HepG2 (cell line): ENCODE results near the gene POLR2F. TPM values are rescaled to one million over a fixed set of nuclear protein-coding genes. Genes with fewer than 3 reads are reported as not detected.

Experiments
- ATAC-seq: fragments of 200-7000 bp; cut with Tn5 transposase; 3 replicates; pipeline ENCODE4 v1.9.1; 2020; ENCODE audit warnings: mild to moderate bottlenecking, moderate library complexity
- BruUV-seq: library from RNA; stranded (reverse); fragments of 400-500 nt; replicated peaks from 2 replicates; lab custom pipeline; 2021; lab: Mats Ljungman, UMichigan
- CTCF ChIA-PET: fragments of 300-600 bp; formaldehyde crosslinking; extraction: SDS; loops from one replicate; lab custom pipeline; 2021; ENCODE audit warnings: low total read pairs, inconsistent platforms, low intra/inter-chr PET ratio; lab: Yijun Ruan, JAX
- POLR2A ChIA-PET: fragments of 350-600 bp; sonication (Branson Sonifier 250); formaldehyde crosslinking; loops from one replicate; lab custom pipeline; 2020; ENCODE audit warnings: antibody characterized with exemption, inconsistent platforms; lab: Yijun Ruan, JAX
- DNase-seq: peaks from one replicate; pipeline ENCODE4 v3.0.0-alpha.2; 2015; ENCODE audit warnings: low spot score
- FAIRE-seq: peaks from 3 replicates; lab custom pipeline; 2011; peaks lifted over from hg19 to GRCh38; lab: Jason Lieb, UNC
- H2AFZ ChIP-seq: one replicate; pipeline ENCODE4 v1.6.1; 2011; ENCODE audit warnings: low read length, inconsistent platforms
- H3K27ac ChIP-seq: fragments of 300-600 bp; 3 replicates; pipeline ENCODE4 v1.8.0; 2011; ENCODE audit warnings: mixed run types, mild to moderate bottlenecking, mixed read lengths, low read length, inconsistent platforms; ENCODE audit not compliant: insufficient read depth; ENCODE audit errors: extremely low read length
- H3K27me3 ChIP-seq, 2 experiments: fragments of 200-600 bp in 1 of 2; 2 replicates in 1 of 2; 3 replicates in 1 of 2; pipeline versions ENCODE4 v1.6.0 to v1.8.0; 2011; ENCODE audit warnings: low read length in 2 of 2, mild to moderate bottlenecking in 2 of 2, moderate library complexity in 2 of 2, inconsistent platforms in 1 of 2; ENCODE audit not compliant: insufficient read depth in 2 of 2, control insufficient read depth in 1 of 2
- H3K36me3 ChIP-seq, 2 experiments: fragments of 200-600 bp in 1 of 2; replicated peaks in 1 of 2; 2 replicates in 1 of 2; 3 replicates in 1 of 2; pipeline versions ENCODE4 v1.5.1 to v1.8.0; 2011; ENCODE audit warnings: low read length in 2 of 2, inconsistent platforms in 1 of 2; ENCODE audit not compliant: insufficient read depth in 2 of 2, control insufficient read depth in 1 of 2
- H3K4me1 ChIP-seq: 2 replicates; pipeline ENCODE4 v1.5.1; 2012; ENCODE audit warnings: low read length, inconsistent platforms; ENCODE audit not compliant: insufficient read depth
- H3K4me2 ChIP-seq: 2 replicates; pipeline ENCODE4 v1.6.0; 2011; ENCODE audit warnings: low read depth, low read length, inconsistent platforms
- H3K4me3 ChIP-seq, 3 experiments: fragments of 200-600 bp in 1 of 3; sonication (generic), shearing (Covaris generic) in 1 of 3; replicated peaks in 1 of 3; 2 replicates each; pipeline ENCODE4 v1.5.1; 2011 to 2016; ENCODE audit warnings: low read length in 3 of 3, inconsistent platforms in 2 of 3, low read depth in 2 of 3, mild to moderate bottlenecking in 2 of 3, control low read depth in 1 of 3, mixed read lengths in 1 of 3; ENCODE audit not compliant: insufficient read depth in 1 of 3
- H3K79me2 ChIP-seq: one replicate; pipeline ENCODE4 v1.6.1; 2011; ENCODE audit warnings: low read length, inconsistent platforms; ENCODE audit not compliant: insufficient read depth
- H3K9ac ChIP-seq: 2 replicates; pipeline ENCODE4 v1.6.0; 2011; ENCODE audit warnings: mild to moderate bottlenecking, low read depth, low read length, inconsistent platforms; ENCODE audit not compliant: insufficient read depth
- H3K9me3 ChIP-seq: 2 replicates; pipeline ENCODE4 v1.5.1; 2012; ENCODE audit warnings: mild to moderate bottlenecking, low read length
- H4K20me1 ChIP-seq: 2 replicates; pipeline ENCODE4 v1.6.0; 2011; ENCODE audit warnings: inconsistent platforms, mild to moderate bottlenecking, low read length, moderate library complexity; ENCODE audit not compliant: insufficient read depth
- CBX5 ChIP-seq: sonication (generic); formaldehyde crosslinking; IDR thresholded peaks from 2 replicates; pipeline ENCODE4 v1.4.0; 2020; ENCODE audit warnings: missing genetic modification reagents, borderline replicate concordance
- CSRNP2 ChIP-seq: sonication (generic); formaldehyde crosslinking; conservative IDR thresholded peaks from 2 replicates; pipeline ENCODE4 v1.8.0; 2022; ENCODE audit warnings: low read depth, missing genetic modification reagents
- GMEB1 ChIP-seq: sonication (generic); formaldehyde crosslinking; IDR thresholded peaks from 2 replicates; pipeline ENCODE4 v1.5.1; 2020; ENCODE audit warnings: missing genetic modification reagents, mild to moderate bottlenecking, borderline replicate concordance
- JUNB ChIP-seq: sonication (generic); formaldehyde crosslinking; IDR thresholded peaks from 2 replicates; pipeline ENCODE4 v1.8.0; 2022; ENCODE audit warnings: missing genetic modification reagents, mild to moderate bottlenecking, borderline replicate concordance
- MED13 ChIP-seq: sonication (generic); formaldehyde crosslinking; IDR thresholded peaks from 2 replicates; pipeline ENCODE4 v1.5.0; 2020; ENCODE audit warnings: missing genetic modification reagents
- NFE2 ChIP-seq: sonication (generic); formaldehyde crosslinking; IDR thresholded peaks from 2 replicates; pipeline ENCODE4 v1.4.0; 2020; ENCODE audit warnings: missing genetic modification reagents
- RCOR2 ChIP-seq: IDR thresholded peaks from 2 replicates; pipeline ENCODE4 v1.6.1; 2016; ENCODE audit warnings: missing biosample characterization, missing genetic modification reagents
- RFX3 ChIP-seq: IDR thresholded peaks from 2 replicates; pipeline ENCODE4 v1.6.1; 2016; ENCODE audit warnings: missing biosample characterization, missing genetic modification reagents
- ZFP41 ChIP-seq: sonication (generic); formaldehyde crosslinking; IDR thresholded peaks from 2 replicates; pipeline ENCODE4 v1.4.0; 2020; ENCODE audit warnings: mild to moderate bottlenecking, missing genetic modification reagents, borderline replicate concordance
- ZFP90 ChIP-seq: sonication (generic); formaldehyde crosslinking; IDR thresholded peaks from 2 replicates; pipeline ENCODE4 v1.8.0; 2022; ENCODE audit warnings: missing genetic modification reagents, mild to moderate bottlenecking, inconsistent platforms, borderline replicate concordance
- ZNF569 ChIP-seq: sonication (generic); formaldehyde crosslinking; IDR thresholded peaks from 2 replicates; pipeline ENCODE4 v1.5.0; 2020; ENCODE audit warnings: mild to moderate bottlenecking, missing genetic modification reagents, moderate library complexity, borderline replicate concordance
- ZNF737 ChIP-seq: sonication (generic); formaldehyde crosslinking; IDR thresholded peaks from 2 replicates; pipeline ENCODE4 v1.5.0; 2020; ENCODE audit warnings: missing genetic modification reagents, mild to moderate bottlenecking, borderline replicate concordance
- ZNF776 ChIP-seq: sonication (generic); formaldehyde crosslinking; IDR thresholded peaks from 2 replicates; pipeline ENCODE4 v1.4.0; 2020; ENCODE audit warnings: mild to moderate bottlenecking, missing genetic modification reagents
- WGBS: methylation state at CpG from one replicate; pipeline ENCODE4 v1.1.6; 2017; ENCODE audit warnings: low lambda C conversion rate; 5-methylcytosine and 5-hydroxymethylcytosine counted together
- in situ Hi-C: cut with HindIII; loops from 2 replicates; pipeline ENCODE4 v1.10.0; 2017; ENCODE audit warnings: low pct_unique_long_range_greater_than_20kb; ENCODE audit not compliant: extremely low pct_ligation_motif_present
- intact Hi-C: fragments of 100-400 bp; cut with micrococcal nuclease; formaldehyde crosslinking; loops from one replicate; pipeline ENCODE4 v1.10.0; 2022; ENCODE audit not compliant: unreplicated experiment
- polyA plus RNA-seq, 8 experiments: library from polyadenylated mRNA; depleted of rRNA in 3 of 8; stranded (reverse) in 7 of 8; unstranded in 1 of 8; fragments of >200 nt; fragmentation: Illumina TruSeq in 4 of 8; extraction: Trizol in 4 of 8; gene quantifications; 2 replicates each; pipeline versions ENCODE4 v1.2.1 to v1.2.3, GENCODE V29; 2011 to 2016; ENCODE audit warnings: low read depth in 4 of 8, missing spikeins in 1 of 8, mixed read lengths in 1 of 8; ENCODE audit not compliant: insufficient read depth in 1 of 8
- total RNA-seq, 5 experiments: library from RNA; depleted of rRNA; stranded (reverse); fragments of >200 nt; fragmentation: Illumina TruSeq; extraction: Trizol; gene quantifications; 2 replicates each; pipeline ENCODE4 v1.2.3, GENCODE V29; 2016; ENCODE audit warnings: low read depth in 1 of 5
- TF ChIP-seq, protein P1 (sequence below): sonication (generic); formaldehyde crosslinking; IDR thresholded peaks from 2 replicates; pipeline ENCODE4 v1.5.1; 2020; ENCODE audit warnings: mild to moderate bottlenecking, missing genetic modification reagents, borderline replicate concordance

Gene POLR2F
- total and polyA plus RNA-seq, 2 of the 13 experiments (the other 11 are each of a cell fraction or from before 2014, with no cell fraction given) = 135 to 158 TPM

- H3K27me3 ChIP-seq = no peaks in the 10 kb centered on the region
- ChIA-PET CTCF (no interaction called here), POLR2A (no interaction called here)
- TF ChIP-seq JUNB (CRISPR knock-in tag) = no peak
- no peak for TF ChIP-seq RFX3 (CRISPR knock-in tag)
- no peak for TF ChIP-seq ZFP90
- no peak for TF ChIP-seq ZFP41 (CRISPR knock-in tag)
- TF ChIP-seq, protein P1, sequence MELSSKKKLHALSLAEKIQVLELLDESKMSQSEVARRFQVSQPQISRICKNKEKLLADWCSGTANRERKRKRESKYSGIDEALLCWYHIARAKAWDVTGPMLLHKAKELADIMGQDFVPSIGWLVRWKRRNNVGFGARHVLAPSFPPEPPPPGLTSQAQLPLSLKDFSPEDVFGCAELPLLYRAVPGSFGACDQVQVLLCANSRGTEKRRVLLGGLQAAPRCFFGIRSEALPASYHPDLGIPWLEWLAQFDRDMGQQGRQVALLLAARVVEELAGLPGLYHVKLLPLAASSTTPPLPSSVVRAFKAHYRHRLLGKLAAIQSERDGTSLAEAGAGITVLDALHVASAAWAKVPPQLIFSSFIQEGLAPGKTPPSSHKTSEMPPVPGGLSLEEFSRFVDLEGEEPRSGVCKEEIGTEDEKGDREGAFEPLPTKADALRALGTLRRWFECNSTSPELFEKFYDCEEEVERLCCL = no peak
- no peak for TF ChIP-seq GMEB1 (CRISPR knock-in tag)
- no peak for TF ChIP-seq ZNF569 (CRISPR knock-in tag)
- no peak for TF ChIP-seq CBX5 (CRISPR knock-in tag)
- TF ChIP-seq CSRNP2 (CRISPR knock-in tag) = no peak
- no peak for TF ChIP-seq ZNF776
- TF ChIP-seq NFE2 (CRISPR knock-in tag) = no peak
- no peak for TF ChIP-seq RCOR2 (CRISPR knock-in tag)
- TF ChIP-seq MED13 (CRISPR knock-in tag) = no peak
- TF ChIP-seq ZNF737 (CRISPR knock-in tag) = no peak
- ATAC-seq (no peak), FAIRE-seq (no peak), DNase-seq (no peak)
- H2AFZ ChIP-seq = no peak overlapping the region
- no peaks in the 10 kb centered on the region for H3K9me3 ChIP-seq
- no peak overlapping the region for H3K9ac ChIP-seq
- peaks cover 29% of the 10 kb centered on the region for H3K4me1 ChIP-seq
- H3K4me2 ChIP-seq = no peak overlapping the region
- H4K20me1 ChIP-seq = no peaks in the 10 kb centered on the region
- intact Hi-C loops (no loop called here), in situ Hi-C loops (no loop called here)
- H3K36me3 ChIP-seq = no peaks in the 10 kb centered on the region
- 84% methylated on average over 9 of the region's 9 CpGs for WGBS
- H3K27ac ChIP-seq = no peak overlapping the region
- no peak overlapping the region for H3K4me3 ChIP-seq
- H3K79me2 ChIP-seq = no peaks in the 10 kb centered on the region
- BruUV-seq = no TSS peak
Measured at GRCh38 chr22:37985050-37985585, 31.6 kb downstream of the POLR2F start.
